Activated CD4-positive, alpha-beta T cell treated with anti-CD3 and anti-CD28 coated beads for 24 hours (primary cell): Measurements from ENCODE around the gene ATP11B.
"Not testable (repeated sequence)": the region's sequence is repeated elsewhere in the genome, so short reads cannot be mapped to it uniquely, and the experiment has no call there.

ENCODE experiments used
- DNase-seq, 2 donors: peaks; one replicate each; pipeline ENCODE4 v3.0.0-alpha.2; 2020; ENCODE audit warnings: low read depth in 2 of 2

ATP11B gene

DNA sequence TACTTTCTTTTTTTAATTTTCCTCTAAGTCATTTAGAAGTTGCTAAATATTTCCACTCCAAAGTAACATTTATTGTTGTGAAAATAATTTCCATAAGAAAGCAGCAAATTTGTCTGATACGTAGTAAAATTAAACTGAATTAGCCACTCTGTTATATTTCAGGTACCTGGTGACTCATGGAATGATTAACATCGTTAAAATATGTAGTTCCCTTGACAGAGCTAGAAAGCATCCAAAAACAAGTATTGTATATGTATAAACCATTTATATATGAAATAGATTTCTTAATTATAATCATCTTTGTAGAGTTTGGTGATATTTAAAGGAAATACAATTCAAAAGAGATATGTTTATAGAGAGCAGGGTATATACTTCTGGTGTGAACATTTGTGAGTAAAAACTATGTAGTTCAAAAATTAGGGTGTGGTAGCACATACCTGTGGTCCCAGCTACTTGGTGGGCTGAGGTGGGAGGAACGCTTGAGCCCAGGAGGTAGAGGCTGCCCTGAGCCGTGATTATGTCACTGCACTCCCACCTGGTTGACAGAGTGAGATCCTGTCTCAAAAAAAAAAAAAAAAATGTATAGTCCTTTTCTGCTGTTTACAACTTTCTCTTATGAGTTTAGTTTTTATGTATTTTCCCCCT, 36.6 kb downstream of the ATP11B start:
- DNase-seq: no peak

DNA sequence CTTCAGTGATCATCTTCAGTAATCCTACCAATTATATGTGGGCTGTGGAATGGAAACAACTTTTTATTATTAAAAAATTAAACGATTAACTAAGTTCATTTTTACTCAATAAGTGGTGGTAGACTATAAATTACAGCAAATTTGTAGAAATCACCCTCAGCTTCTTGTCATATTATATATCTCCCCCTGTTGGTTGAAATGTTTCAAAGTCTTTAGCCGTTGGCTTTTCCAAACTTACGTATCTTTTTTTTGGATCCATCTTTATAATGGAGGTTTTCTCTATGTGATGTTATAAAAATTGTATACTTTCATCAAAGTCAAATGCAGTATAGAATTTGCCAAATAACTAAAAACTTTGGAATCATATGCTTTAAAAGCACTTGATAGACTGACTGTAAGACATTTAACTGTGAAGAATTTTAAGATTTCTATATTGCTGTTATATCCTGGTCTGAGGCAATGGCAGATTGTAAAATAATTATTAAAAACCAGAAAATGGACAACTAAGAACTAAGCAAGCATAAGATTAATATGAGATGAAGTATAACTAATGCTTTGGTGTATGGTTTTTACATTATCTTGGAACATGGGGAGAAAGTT, 44.7 kb downstream of the ATP11B start:
- no peak for DNase-seq

DNA sequence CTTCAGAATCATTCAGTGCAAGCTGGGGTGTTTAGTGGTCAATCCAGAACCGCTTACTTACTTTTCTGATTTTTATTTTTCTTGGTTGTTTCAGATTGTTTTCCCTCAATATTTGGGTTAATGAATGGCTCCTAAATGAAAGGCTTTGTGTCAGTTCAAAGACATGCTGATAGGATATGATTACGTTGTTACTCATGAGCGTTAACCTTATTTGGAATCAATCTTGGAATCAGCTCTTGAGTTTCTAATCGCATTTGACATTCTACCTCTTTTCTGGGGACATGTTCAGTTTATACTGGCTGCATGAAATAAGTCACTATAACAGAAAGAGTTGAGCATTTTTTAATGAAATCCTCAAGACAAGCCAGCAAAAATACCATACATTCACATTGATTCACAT, 50.2 kb downstream of the ATP11B start:
- no peak for DNase-seq

DNA sequence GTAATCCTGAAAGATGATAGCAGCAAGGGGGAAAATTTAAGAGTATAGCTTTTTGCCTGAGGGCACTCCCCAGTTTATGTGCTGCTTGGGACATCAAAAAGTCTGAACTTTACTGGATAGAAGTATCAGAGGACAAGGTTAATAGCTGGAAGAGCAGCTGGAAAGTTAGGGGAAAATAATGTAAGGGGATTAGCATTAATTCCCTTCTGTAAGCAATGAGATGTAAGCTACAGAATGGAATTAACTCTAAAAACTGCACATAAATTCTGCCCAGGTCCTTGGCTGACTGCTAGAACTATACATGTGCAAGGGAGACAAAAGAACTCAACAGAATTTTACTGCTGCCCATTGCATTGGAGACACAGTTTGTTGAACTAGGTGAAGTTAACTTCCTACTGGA, 55.6 kb downstream of the ATP11B start:
- DNase-seq: no peak

DNA sequence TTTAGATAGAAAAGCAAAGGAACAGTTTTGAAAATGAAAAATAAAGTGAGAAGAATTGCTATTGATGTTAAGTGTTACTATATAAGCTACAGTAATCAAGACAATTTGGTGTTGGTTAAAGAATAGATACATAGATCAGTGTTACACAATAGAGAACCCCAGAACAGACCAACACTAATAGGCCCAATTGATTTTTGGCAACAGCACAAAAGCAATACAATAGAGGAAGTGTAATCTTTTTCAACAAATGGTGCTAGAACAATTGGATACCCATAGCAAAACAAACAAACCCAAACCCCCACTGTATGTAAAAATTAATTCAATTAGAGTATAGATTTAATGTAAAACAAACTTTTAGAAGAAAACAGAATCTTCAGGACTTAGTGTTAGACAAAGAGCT, 61.8 kb downstream of the ATP11B start:
- no peak for DNase-seq

DNA sequence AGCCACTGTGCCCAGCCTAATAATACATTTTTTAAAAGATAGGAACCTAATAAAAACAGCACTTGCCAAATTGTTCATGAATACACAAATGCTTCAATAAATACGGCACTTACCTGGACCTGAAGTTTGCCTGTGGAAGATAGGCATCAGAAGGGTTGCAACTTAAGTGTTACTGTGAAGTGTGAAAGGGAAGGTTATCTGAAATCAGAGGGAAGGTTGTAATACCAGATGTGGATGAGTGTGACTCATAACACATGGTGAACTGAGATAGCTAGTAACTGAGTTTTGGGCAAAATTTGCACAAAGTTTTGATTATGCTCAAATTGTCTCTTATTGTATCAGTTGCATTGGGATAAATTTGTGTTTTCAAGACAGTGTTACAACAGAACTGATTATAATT, 68.0 kb downstream of the ATP11B start:
- no peak for DNase-seq

DNA sequence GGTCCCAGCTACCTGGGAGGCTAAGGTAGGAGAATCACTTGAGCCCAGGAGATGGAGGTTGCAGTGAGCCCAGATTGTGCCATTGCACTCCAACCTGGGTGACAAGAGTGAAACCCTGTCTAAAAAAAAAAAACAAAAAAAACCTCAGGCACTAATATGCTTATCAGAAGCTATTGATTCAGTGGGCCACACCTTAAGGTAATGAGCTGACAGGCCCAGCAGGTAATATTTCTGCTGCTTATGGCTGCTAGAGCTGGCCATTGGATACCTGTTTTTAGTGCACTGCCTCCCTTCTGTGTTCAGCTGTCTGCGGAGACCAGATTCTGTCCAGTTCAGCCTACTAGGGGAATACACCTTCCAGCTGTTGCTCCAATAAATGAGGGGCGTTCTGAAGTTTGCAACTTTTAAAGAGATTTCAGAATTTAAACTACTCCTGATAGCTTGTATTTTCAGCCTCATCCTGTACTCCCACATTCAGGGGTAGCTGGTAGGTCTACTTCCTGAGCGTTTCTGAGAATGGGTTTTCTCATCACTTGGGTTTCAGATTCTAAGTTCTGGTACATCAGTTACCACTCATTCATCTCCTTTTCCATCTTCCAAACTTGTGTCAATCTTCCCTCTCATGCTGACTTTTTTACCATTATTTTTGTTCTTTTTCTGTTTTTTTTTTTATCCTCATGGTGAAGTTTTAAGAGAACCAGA, 69.0 kb downstream of the ATP11B start:
- DNase-seq: no peak

DNA sequence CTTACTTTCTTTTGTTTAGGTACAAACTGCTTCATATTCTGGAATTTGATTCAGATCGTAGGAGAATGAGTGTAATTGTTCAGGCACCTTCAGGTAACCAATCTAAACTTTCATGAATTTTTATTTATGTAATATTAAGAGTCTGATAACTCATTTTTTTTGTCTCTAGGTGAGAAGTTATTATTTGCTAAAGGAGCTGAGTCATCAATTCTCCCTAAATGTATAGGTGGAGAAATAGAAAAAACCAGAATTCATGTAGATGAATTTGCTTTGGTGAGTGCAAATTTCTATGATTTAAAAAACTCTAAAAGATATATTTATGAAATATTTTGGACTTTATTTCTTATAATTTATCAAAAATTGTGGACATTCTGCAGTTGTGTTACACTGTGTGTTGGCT, 75.8 kb downstream of the ATP11B start:
- no peak for DNase-seq

DNA sequence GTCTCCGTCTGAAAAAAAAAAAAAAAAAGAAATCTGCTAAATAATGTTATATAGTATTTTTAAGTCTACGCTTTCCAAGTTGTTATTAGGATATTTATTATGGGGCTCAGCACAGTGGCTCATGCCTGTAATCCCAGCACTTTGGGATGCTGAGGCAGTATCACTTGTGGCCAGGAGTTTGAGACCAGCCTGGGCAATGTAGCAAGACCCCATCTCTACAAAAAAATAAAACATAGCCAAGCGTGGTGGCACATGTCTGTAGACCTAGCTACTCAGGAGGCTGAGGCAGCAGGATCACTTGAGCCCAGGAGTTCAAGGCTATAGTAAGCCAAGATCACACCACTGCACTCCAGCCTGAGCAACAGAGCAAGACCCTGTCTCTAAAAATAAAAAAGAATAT, 77.6 kb downstream of the ATP11B start:
- not testable (repeated sequence) for DNase-seq

DNA sequence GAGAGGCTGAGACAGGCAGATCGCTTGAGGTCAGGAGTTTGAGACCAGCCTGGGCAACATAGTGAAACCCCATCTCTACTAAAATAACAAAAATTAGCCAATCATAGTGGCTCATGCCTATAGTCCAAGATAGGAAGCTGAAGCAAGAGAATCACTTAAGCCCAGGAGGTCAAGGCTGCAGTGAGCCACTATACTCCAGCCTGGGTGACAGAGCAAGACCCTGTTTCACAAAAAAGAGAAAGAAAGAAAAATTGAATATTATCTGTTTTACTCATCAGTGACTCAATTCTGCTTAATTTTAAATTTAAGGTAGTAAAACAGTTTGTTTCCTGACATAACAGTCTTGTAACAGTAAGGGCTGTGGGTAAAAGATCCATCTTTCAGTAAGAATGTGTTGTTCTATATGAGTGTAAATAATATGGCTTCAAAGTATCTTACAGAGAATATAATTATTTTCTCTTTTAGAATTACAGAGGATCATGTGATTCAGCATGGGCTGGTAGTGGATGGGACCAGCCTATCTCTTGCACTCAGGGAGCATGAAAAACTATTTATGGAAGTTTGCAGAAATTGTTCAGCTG, 85.8 kb downstream of the ATP11B start:
- DNase-seq: no peak

DNA sequence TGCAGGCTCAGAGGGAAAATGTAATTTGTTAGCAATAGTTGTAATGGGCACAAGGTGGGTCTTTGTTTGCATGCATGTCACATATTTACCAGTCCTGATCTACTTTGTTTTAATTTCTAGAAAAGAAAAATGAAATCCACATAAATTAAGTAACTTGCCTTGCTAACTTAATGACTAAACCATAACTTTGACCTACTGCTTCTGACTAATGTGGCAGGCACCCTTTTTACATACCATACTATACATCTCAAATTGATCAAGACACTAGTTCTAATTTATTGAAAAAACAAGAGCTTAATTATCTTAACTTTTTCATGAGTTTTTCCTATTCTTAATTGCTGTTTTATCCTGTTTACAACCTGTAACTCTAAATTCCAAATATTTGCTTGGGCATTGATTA, 93.2 kb downstream of the ATP11B start:
- no peak for DNase-seq

DNA sequence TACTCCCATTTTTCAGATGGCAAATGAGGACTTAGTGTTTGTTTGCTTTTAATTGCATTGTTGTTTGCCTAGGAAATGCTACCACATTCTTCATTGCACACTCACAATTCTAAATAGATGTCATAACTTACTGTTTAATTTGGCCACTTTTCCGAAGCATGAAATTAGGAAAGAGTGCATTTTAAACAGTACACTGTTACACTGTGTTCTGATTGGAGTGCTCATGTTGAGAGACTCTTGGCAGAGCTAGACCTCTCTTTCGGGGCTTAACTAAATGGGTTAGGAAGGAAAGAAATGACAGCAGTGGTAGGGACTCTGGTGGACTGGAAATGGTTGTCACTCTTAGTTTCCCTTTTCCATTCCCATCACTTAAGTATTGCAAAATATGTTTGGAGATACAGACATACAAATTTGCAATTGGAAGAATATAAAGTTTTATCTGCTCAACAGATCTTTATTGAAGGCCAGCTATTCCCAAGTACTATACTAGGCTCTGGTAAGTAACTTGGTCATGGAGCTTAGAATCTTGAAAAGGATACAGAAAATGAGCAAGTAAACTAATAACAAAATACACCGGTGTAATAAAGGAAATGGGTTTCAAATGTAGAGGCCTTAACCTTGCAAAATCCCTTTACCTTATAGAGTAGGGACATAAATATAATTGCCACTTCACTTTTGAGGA, 96.8 kb downstream of the ATP11B start:
- DNase-seq: no peak

DNA sequence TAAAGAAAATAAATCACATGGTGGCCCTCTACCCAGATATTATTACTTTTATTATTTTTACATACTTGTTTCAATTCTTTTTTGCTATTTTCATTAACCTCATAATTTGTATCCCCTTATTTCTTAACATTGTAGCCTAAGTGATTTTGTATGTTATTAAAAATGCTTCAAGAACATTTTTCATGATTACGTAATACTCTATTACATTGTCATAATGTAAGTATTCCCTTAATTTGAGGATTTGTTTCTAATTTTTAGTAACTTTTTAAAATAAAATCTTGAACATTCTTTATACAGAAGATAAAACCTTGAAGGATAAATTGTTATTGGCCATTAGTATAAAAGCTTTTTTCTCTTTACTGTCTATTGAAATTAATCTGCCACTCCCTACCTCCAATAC, 98.1 kb downstream of the ATP11B start:
- DNase-seq: no peak

DNA sequence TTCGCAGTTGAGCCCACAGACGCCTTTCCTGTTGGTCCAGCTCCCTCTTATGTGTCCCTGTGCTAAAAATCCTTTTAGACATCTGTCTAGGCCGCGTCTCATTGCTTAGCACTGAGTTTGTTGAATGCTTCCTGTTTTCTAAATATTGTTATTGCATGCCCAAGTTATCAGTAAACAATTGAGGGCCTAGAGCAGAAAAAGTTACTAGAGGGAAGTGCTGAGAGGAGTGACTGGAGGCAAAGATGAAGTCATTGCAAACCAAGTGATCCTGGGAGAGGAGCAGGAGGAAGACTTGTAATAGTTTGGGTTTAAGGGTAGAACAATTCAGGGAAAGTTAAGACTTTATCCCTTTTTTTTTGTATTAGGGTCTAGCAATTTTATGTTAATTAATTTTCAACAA, 98.9 kb downstream of the ATP11B start:
- DNase-seq: no peak

DNA sequence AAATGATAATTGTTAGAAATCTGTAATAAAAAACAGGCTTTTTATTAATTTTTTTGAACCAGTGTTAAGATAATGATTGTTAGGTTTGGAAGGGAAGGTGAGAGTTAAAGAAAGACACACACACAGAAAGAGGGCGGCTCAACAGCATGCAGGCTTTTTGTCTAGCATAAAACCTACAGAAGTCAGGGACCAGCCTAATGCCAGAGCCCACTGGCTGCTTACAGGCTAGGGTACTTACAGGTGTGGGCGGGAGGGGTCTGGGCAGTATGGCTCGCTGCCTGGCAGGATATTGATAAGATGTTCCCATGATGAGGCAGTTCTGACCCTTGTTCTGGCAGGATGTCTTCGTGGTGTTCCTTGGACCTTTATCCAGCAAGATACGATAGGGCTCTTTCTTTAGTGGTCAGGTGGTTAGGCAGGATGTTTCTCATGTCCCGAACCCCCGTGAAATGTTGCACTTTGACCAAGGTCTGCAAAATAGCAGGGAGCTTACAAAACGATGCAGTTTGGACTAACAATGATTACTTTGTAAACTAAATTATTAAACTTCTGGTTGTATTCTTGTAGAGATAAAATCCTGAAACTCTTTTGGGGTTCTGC, 102.3 kb downstream of the ATP11B start:
- DNase-seq: no peak

DNA sequence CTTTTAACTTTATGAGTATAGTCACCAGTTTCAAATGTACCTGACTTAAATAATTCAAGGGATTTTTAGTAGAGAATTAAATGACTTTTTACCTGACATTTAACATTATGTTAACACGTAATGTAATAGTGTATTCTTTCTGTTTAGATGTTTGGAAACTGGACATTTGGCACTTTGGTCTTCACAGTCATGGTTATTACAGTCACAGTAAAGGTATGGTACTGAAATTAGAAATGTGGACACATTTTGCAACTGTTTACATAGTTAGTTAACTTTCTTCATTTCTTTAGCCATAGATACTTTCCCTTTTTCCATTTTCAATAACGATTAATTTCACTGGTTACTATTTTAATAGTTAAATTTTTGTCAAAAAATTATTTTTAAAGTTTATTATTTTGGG, 103.2 kb downstream of the ATP11B start:
- no peak for DNase-seq

DNA sequence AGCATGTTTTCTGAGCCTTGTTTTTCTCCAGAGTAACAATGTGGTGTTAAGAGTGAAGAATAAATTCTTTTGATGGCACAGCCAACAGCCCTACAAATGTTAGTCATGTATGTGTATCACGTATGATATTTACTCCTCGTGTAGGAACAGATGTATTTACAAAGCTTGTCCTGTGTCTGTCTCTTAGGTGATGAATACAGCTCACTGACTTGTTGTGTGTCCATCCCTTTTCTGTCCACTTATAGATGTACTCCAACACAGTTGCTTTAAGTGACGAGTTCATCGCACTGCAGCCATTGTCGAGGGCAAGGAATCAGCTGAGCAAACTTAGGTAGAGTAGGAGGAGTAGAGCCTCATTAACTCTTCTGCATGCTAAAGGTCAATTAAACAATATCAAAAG, 108.9 kb downstream of the ATP11B start:
- no peak for DNase-seq

DNA sequence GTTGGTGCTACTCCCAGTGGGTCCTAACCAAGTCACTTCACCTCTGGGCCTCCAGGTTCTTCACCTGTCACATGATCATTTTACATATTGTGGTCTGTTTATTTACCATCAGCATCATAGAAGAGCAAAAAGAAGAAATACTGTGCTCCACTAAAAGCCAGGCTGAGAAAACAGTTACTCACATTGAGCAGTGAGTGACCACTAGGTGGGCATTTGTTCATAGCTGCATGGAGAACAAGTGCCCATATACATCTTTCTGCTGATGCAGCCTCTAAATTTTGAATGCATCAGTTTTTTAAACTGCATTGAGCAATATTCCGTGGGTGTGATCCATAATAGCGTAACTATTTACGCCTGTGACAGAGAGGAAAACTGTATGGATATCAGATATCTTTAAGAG, 110.9 kb downstream of the ATP11B start:
- DNase-seq: no peak

DNA sequence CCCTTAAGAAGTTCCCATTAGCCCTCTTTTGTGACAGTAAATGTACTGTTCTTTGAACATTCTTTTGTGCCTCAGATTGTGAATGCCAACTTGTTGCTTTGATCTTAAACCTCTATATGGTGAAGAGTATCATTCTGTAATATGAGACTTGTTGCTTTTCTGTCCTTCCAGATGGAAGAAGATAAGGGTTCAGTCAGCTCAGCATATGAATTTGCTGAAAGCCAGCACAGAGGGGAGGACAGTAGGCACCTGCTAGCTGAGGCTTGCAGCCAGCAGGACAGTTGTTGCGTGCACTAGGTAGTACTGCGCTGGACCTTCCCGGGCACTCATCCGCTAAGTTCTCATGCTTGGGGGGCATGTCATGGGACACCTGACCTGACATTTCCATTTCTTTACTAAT, 112.3 kb downstream of the ATP11B start:
- DNase-seq: no peak

DNA sequence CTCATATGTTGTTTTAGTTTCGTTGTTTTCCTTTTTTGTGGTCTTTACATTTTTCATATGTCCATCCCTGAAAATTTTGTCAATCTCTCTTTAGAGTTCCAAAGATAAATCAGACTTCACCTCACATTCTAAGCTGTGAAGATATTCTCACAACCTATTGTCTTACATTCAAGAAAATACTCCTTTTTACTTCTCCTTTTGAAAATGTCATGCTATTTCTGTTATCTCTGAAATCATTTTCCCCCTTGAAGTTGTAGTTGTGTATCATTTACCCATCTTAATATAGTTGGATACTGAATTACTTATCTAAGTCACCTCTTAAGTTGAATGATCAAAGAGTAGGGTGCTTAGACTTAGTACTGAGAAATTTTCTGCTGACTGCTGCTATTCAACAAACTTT, 112.7 kb downstream of the ATP11B start:
- no peak for DNase-seq

DNA sequence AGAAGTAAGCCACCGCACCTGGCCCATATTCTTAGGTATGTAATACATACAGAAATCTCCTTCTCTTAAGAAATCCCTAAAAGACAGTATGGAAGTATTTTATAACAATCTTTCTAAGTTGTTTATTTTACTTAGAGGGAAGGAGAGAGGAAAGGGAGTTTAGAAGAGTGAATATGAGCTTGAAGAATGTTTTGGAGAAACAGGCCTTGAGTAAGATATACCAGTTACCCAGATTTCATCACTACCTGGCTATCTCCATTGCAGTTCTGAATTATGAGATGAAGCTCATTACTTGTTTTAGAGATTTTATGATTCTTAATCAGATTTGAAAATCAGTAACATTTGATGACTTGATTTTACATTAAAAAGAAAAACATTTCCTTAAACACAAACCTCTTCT, 115.2 kb downstream of the ATP11B start:
- no peak for DNase-seq
